NCI-H2196 treated with DMSO at 0.1 percent for 48 hours (cell line): ENCODE results near the gene ZDHHC4.
A peak's percentile ranks its signal among the peaks of the same experiment; 100 is the strongest.

Experiments
- DNase-seq: peaks from one replicate; lab custom pipeline; 2025; ENCODE audit not compliant: unreplicated experiment; lab: John Stamatoyannopoulos, UW

ZDHHC4 gene

GRCh38 chr7:6604458-6604857, 27.2 kb downstream of the ZDHHC4 start:
- no peak for DNase-seq

GRCh38 chr7:6606866-6607583, 29.8 kb downstream of the ZDHHC4 start:
- no peak for DNase-seq

GRCh38 chr7:6607651-6608051, 30.4 kb downstream of the ZDHHC4 start:
- DNase-seq, result no peak

- DNase-seq, result no peak
Observed at GRCh38 chr7:6608081-6608480, 30.8 kb downstream of the ZDHHC4 start.

- DNase-seq, result no peak
Observed at GRCh38 chr7:6608794-6609193, 31.5 kb downstream of the ZDHHC4 start.

- no peak for DNase-seq
Observed at GRCh38 chr7:6612819-6613218, 35.6 kb downstream of the ZDHHC4 start.

- no peak for DNase-seq
Observed at GRCh38 chr7:6613706-6614105, 36.5 kb downstream of the ZDHHC4 start.

- no peak for DNase-seq
Observed at GRCh38 chr7:6614953-6615722, 37.9 kb downstream of the ZDHHC4 start, which contains the start of gene ZNF853. ZNF853 (plus strand) TSS chr7:6615610; CDS start chr7:6616175, 565 bp downstream.

GRCh38 chr7:6615723-6616555, 38.7 kb downstream of the ZDHHC4 start:
- DNase-seq, result peak; percentile 59

- DNase-seq, result no peak
Observed at GRCh38 chr7:6616854-6617643, 39.8 kb downstream of the ZDHHC4 start.

GRCh38 chr7:6618621-6619020, 41.4 kb downstream of the ZDHHC4 start:
- DNase-seq, result no peak

GRCh38 chr7:6619961-6620360, 42.7 kb downstream of the ZDHHC4 start:
- DNase-seq, result no peak

- no peak for DNase-seq
Observed at GRCh38 chr7:6621195-6622133, 44.2 kb downstream of the ZDHHC4 start.

- no peak for DNase-seq
Observed at GRCh38 chr7:6622134-6622710, 45.0 kb downstream of the ZDHHC4 start.

GRCh38 chr7:6623589-6624245, 46.5 kb downstream of the ZDHHC4 start:
- DNase-seq, result no peak

- DNase-seq, result no peak
Observed at GRCh38 chr7:6624246-6624611, 47.0 kb downstream of the ZDHHC4 start.

- DNase-seq, result peak; percentile 67
Observed at GRCh38 chr7:6628045-6628444, 50.8 kb downstream of the ZDHHC4 start.

GRCh38 chr7:6630007-6630849, 53.0 kb downstream of the ZDHHC4 start:
- no peak for DNase-seq
